GM20431 (cell line): ENCODE measurements around the gene NDST1.

ENCODE experiments used
- in situ Hi-C: fragments of 300-500 bp; cut with MseI, MboI; formaldehyde crosslinking; loops from one replicate; pipeline ENCODE4 v1.15.0; 2020; ENCODE audit warnings: low sequenced_read_pairs; ENCODE audit not compliant: unreplicated experiment

The NDST1 gene

GRCh38 chr5:150558088-150558621, 50.2 kb downstream of the NDST1 start:
- in situ Hi-C loops = no loop called here

GRCh38 chr5:150559088-150559487, 51.2 kb downstream of the NDST1 start:
- in situ Hi-C loops = no loop called here

GRCh38 chr5:150559701-150560100, 51.8 kb downstream of the NDST1 start:
- in situ Hi-C loops = loop anchor here (5.0 to 10.0 kb wide), 2 partner anchors 85 to 288 kb away; partner anchors contain the start of genes IRGM and SYNPO

- in situ Hi-C loops = loop anchor here (5.0 to 10.0 kb wide), 2 partner anchors 84 to 287 kb away; partner anchors contain the start of genes IRGM and SYNPO
These were observed 52.7 kb downstream of the NDST1 start for GRCh38 chr5:150560401-150561191.

DNA sequence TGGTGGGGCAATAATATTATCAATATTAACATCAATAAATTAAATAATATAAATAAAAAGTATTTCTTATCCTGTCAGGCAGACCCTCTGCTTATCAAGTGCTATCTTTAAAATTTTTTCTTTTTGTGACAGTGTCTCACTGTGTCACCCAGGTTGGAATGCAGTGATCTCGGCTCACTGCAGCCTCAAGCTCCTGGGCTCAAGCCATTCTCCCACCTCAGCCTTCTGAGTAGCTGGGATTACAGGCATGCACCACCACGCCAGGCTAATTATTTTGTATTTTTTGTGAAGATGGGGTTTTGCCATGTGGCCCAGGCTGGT, 53.2 kb downstream of the NDST1 start:
- in situ Hi-C loops = loop anchor here (5.0 to 10.0 kb wide), 2 partner anchors 84 to 286 kb away; partner anchors contain the start of genes IRGM and SYNPO

DNA sequence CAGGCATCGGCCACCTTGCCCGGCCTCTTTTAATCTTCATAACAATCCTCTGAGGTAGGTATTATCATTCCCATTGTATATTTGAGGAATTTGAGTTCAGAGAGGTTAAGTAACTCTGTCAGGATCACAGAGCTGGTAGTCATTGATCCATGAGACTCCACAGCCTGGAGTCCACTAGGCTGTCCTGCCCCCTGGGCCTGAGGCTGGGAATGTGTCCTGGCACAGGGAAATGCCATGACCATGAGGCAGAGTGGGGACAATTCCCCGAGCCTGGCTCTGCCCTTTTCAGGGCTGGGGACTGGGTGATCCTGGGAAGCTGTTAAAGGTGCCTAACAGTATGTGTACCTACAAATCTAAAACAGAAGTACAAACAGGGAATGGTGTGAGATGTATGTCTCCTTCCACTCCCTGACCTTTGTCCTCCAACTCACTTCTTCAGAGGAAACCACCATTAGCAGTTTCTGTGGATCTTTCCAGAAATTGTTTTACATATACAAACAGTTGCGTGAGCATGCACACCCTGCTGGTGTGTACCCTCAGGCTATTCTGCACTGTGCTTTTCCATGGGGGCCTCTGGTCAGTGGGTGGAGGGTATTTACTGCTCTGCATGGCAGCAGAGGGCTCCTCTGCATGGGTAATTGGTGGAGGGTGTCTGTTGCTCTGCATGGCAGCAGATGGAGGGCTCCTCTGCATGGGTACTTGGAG, 53.8 kb downstream of the NDST1 start:
- in situ Hi-C loops = loop anchor here (5.0 to 10.0 kb wide), 2 partner anchors 83 to 286 kb away; partner anchors contain the start of genes IRGM and SYNPO

DNA sequence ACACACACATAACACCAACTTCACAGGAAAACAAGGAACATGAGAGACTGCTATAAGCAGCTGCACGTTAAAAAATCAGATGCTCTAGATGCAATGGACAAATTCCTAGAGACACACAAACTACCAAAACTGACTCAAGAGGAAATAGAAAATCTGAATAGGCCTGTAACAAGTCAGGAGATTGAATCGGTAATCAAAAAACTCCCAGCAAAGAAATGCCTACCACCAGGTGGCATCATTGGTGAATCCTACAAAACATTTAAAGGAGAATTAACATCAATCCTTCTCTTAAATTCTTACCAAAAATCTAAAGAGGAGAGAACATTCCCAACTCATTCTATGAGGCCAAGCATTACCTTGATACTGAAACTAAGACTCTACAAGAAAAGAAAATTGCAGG, 54.9 kb downstream of the NDST1 start:
- in situ Hi-C loops = loop anchor here (5.0 to 10.0 kb wide), 2 partner anchors 82 to 284 kb away; partner anchors contain the start of genes IRGM and SYNPO

DNA sequence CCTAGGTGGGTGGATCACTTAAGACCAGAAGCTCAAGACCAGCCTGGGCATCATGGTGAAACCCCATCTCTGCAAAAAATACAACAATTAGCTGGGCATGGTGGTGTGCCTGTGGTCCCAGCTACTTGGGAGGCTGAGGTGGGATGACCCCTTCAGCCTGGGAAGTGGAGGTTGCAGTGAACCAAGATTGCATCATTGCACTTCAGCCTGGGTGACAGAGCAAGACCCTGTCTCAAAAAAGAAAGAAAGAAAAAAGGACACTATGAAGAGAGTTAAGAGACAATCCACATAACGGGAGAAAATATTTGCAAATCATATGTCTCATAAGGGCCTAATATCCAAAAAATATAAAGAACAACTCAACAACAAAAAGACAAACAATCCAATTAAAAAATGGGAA, 57.9 kb downstream of the NDST1 start:
- in situ Hi-C loops = loop anchor here (10.0 kb wide), 1 partner anchor 79 kb away; the partner anchor contains the start of gene SYNPO

DNA sequence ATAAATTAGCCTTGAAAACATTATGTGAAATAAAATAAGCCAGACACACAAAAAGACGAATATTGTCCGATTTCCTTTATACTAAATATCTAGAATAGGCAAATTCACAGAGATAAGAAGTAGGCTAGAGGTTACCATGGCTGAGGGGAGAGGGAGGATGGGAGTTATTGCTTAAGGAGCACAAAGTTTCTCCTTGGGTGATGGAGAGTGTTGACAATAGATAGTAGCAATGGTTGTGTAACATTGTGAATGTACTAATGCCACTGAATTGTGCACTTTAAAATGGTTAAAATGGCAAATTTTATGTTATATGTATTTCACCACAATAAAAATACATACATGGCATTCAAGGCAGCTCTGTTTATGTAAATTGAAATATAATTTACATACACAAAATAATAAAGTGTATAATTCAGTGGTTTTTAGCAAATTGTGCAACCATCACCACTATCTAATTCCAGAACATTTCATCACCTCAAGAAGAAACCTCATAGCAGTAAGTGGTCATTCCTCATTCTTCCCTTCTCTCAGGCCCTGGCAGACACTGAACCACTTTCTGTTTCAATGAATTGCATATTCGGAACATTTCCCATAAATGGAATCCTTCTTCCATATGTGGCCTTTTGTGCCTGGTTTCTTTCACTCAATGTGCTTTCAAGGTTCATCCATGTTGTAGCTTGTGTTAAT, 59.2 kb downstream of the NDST1 start:
- in situ Hi-C loops = loop anchor here (10.0 kb wide), 1 partner anchor 78 kb away; the partner anchor contains the start of gene SYNPO

DNA sequence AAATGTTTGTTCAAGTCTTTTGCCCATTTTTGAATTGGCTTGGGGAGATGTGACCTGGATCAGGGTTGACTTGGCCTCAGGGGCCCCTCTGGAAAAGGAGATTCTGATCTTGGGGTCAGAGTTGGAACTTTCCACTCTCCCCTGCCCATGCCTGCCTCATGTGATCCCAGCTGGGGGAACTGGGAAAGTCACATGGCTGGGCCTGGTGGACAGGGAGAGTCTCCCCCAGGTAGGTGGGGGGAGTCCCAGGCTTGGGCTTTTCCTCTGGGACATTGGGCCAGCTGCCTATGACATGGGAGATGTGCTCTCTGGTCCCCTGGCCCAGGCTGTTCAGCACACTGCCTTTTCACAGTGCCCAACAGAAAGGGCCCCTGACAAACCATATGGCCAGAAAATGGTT, 60.7 kb downstream of the NDST1 start:
- in situ Hi-C loops = loop anchor here (10.0 kb wide), 1 partner anchor 76 kb away; the partner anchor contains the start of gene SYNPO

GRCh38 chr5:150570333-150570732, 62.4 kb downstream of the NDST1 start:
- in situ Hi-C loops = no loop called here

- in situ Hi-C loops = no loop called here
These were observed 63.9 kb downstream of the NDST1 start for GRCh38 chr5:150571836-150572235.

DNA sequence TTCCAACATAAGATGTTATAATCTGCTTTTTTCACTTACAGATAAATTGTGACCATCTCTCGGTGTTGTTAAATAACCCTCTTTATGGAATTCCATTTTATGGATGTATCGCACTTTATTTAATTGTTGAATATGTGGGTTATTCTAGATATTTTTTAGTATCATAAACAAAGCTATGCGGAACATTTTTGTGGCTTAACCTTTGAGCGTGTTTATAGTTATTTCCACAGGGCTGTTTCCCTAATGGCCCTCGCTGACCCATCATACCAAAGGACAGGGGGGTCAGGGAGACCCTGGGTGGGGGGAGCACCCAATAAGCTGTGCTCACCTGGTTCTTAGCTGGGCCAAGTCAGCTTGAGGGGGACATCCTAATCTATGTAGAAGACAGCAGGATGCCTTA, 65.3 kb downstream of the NDST1 start:
- in situ Hi-C loops = no loop called here

- in situ Hi-C loops = no loop called here
These were observed 66.2 kb downstream of the NDST1 start for GRCh38 chr5:150573867-150574817.

DNA sequence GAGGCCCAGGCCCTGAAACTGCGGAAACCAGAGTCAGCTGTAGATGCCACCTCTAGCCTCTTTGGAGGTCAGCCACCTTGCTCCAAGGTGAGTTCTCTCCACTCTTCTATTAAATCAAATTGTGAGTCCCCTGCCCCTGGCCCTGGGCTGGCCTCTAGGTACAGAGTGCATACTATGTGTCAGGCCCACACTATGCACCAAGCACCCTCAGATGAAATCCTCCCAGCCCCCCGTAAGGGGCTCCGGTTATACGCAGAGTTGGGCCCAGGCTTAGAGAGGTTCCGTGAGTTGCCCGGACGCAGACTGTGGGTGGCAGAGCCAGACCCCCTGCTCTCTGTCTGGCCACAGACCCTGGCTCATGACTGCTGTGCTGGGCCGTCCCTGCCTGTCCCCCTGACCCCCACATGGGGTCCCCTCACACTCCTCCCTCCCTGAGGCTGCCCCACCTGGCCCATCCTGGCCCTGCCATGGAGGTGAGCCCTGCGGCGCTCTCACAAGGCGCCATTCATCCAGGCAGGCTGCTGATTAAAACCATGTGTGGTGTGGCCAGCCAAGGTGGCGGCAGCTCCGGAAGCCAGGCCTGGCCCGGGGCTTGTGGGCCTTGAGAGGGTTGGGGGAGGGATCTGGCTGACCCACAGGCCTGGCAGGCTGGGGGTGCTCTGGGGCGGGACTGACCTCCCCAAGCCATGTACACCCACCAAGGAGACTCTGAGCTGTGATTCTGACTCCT, 67.1 kb downstream of the NDST1 start:
- in situ Hi-C loops = no loop called here

DNA sequence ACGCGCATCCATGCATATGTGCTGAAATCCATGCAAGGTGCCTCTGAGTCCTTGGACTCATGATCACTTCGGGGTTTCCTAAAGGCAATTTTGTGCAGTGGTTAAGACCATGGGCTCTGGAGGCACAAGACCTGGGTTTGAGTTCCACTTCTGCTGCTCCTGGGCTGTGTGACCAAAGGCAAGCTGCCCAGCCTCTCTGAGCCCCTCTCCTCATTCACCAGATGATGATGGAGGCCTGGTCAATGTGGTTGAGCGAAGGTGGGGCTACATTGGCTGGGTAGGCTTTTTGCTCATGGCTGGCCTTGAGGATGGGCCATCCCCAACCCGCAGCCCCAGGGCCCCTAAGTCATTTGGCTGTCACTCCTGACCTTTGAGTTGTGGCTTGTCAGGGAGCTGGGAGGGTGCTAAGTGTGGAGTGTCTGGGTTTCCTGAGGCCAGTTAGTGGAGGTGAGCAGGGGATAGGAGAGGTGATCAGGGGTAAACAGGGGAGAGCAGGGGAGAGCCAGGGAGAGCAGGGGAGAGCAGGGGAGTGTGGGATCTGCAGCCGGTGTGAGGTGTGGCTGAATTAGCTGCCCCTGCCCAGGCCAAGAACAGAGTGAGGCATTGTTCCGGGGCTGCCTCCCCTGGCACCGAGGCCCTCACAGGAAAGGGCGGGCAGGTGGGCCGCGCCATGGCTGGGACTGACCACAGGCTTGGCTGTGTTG, 68.0 kb downstream of the NDST1 start:
- in situ Hi-C loops = no loop called here

DNA sequence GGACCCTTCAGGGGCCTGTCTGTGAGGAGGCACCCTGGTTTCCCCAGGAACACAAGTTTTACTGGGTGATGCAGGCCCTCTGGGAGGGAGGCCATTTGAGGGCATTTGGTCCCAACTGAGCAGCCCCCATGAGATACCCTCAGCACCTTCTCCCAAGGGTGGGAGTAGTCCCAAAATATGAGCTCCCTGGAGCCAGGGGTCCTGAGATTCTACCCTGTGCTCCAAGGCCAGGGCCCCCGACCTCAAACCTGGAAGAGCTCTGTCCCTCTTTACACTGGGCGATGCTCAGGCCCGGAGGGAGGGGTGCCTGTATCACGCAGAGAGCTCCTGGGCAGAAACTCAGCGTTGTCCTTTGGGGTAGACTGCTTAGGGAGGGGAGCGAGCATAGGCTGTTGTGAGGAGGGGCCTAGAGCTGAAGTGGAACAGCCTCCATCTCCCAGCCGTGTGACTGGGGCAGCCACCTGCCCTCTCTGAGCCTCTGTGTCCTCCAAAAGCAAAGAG, 68.6 kb downstream of the NDST1 start:
- in situ Hi-C loops = no loop called here
